Stimulated activated naive CD4-positive, alpha-beta T cell (primary cell): Measurements from ENCODE around the gene HS3ST5.
"Not testable (repeated sequence)": the region's sequence is repeated elsewhere in the genome, so short reads cannot be mapped to it uniquely, and the experiment has no call there.

Experiments
- DNase-seq, 6 experiments: peaks; one replicate each; lab custom pipeline; 2025; lab: John Stamatoyannopoulos, UW

HS3ST5 gene

DNA sequence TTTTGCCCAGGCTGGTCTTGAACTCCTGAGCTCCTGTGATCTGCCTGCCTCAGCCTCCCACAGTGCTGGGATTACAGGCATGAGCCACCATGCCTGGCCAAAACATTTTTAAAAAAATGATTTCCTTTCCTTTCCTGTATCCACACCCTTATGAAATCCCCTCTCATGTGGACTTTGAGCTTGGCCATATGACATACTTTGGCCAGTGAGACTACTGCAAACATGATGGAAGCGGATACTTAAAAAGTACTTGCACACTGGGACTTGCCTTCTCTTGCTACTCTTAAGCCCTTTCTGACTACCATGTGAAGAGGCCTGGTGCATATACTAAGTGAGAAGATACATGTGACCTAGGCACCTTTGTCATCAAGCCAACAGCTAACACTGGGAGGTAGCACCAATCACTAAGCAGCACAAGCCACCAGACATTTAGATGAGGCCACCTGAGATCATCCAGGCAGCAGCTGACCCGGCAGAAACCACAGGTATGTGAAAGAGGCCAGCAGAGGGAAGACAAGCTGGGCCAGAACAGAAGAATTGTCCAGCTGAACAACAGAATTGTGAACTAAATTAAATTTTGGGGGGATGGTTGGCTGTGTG is 293.4 kb downstream of the HS3ST5 start:
- DNase-seq, result no peak

DNA sequence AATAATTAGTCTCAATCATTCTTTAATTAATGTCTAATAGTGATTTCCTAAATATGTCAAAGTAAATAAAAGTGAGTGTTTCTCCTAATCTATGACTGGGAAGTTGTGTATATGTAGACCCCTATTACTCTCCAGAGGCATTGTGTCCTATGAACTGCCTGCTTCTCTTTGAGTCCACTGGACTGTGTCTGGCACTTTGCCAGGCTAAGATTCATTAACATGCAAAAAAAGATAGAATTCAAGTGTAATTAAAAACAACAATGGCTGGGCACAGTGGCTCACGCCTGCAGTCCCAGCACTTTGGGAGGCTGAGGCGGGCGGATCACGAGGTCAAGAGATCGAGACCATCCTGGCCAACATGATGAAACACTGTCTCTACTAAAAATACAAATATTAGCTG is 298.3 kb downstream of the HS3ST5 start:
- not testable (repeated sequence) for DNase-seq

DNA sequence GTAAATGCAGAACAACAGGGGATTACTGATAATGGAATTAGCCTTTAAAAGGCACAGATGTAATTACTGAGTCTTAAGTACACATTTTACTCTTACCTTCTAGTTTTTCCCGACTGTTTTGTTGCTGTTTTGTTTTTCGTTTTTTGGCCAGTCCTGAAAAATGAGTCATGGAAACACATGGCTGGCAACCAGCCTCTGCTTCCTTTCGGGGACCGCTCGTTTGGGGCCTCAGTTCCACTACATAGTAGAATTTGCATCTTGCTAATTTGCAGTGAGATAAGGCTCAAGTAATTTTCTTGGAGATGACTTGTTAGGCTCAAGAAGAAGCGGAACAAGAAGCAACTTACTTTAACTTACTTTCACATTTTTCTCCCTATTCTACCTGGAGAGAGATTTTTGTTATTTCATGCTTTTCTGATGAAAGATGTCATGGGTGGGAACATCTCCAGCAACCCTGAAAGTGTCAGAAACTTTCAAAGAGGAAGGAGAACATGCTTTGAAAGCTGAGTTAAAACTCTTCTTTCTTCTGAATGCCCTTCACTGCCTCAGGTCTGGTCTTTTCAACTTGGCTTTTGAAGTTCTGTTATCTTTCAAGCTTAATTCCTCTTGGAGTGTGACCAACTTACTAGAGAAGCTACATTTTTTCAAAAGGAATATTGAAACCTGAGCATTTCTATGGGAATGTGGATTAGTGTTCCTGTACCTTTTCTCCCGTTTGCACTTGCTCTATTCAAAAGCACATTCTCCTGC is 300.4 kb downstream of the HS3ST5 start:
- no peak for DNase-seq

DNA sequence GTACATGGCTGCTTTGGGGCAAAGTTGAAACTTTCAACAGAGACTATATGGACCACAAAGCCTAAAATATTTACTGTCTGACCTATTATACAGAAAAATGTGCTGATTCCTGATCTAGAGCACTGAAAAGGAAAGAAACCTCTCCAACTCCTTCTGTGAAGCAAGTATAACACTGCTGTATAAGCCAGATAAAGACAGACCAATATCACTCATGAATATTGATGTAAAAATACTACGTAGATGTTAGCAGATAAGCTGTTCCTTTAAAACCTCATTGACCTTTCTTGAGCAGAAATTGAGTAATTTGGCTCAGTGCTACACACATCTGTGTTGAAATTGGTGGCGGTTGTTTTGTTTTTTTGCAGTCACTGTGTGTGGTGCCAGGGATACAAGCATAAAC is 302.0 kb downstream of the HS3ST5 start:
- no peak for DNase-seq

DNA sequence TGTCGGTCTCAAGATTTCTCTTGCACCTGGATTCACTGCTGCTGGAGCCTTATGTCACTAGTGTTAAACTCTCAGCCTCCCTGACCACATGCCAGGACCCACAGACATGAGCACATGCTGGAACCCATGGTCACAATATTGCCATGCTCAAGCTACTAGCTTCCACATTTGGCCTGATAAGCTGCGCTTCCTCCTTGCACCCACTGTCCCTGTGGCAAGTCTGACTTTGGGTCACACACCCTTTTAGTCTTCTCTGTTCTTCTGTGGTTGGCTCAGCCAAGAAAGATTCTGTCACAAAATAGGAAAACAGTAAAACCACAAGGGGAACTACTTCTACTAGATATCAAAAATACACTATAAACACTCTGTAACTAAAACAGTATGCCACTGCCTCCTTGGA is 303.0 kb downstream of the HS3ST5 start:
- no peak for DNase-seq

DNA sequence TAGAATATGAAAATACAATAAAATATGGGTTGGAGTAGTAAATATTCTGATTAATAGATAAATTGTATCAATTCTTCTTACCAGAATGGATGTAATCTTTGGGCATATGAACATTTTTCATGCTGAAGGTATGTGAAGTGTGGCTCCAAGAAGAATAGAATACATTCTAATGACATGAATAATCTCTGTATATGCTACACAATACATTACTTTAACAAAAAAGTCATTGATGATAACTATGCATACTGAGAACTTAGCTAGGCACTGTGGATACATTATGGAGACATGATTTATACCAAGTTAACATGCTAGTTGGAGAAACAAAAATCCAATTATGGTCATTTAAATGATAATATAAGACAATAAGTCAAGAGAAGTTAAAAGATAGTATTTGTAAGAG is 309.2 kb downstream of the HS3ST5 start:
- DNase-seq, result no peak

DNA sequence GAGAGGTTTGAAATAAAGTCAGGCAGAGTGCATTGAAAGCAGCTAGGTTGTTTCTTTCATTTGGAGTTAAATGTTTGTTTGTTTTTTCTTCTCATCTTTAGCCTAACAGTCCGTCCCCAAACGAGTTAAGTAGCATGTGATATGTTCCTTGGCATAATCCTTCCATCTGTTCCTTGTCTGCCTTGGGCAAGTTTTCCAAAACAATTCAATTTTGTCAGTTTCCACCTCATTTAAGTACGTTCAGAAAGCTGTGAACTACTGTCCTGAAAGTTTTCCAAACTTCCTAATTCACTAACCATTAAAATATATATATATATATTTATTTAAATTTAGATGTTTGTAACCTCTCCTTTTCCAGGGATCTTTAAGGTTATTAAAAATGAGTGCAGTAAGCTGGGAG is 310.1 kb downstream of the HS3ST5 start:
- DNase-seq, result no peak

DNA sequence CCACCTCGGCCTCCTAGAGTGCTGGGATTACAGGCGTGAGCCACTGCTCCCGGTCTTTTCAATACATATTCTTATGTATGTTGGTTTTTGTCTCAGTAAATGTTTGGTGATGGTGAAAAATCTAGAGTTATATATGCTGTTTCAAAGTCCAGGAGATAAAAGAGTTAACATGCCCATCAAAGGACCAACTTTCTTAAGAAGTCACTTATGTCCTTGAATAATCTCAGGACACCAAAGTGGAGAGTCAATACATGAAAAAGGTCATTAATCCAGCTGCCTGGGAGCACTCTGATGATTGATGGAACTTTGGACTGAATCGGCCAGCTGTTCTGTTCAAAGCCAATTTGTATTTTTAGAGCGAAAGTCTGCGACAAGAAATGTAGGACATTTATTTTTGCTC is 312.1 kb downstream of the HS3ST5 start:
- no peak for DNase-seq

DNA sequence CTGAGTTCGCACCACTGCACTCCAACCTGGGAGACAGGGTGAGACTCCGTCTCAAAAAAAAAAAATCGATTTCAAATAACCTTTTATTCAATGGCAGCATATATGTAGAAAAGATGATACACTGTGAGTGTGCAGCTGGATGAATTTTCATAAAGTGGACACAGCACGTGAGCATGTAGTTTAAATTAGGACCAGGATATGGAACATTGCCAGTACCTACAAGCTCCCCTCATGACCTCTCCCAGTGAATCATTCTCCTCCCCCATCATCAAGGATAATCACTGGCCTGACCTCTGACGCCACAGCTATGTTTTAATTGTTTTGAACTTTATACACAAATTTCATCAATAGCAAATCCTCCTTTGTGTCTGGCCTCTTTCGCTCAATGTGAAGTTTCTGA is 318.1 kb downstream of the HS3ST5 start:
- no peak for DNase-seq

DNA sequence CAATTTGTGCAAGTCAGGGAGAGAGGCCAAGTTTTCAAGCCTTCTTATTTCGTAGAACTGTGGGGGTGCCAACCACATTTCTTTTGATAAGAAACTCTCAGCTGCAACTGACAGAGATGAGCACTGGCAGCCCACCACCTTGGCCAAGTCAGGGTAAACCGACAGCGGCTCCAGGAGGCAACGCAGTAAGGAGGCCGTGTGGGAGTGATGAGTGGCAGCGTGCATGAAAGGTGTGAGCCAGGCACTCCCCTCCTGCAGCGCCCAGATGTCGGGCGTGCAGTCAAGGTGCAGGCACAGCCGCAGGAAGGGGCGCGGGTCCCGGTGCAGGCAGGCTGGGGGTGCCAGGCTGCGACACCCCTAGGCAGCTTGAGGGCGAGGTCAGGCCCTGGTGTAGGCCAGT is 322.6 kb downstream of the HS3ST5 start:
- DNase-seq, result no peak

DNA sequence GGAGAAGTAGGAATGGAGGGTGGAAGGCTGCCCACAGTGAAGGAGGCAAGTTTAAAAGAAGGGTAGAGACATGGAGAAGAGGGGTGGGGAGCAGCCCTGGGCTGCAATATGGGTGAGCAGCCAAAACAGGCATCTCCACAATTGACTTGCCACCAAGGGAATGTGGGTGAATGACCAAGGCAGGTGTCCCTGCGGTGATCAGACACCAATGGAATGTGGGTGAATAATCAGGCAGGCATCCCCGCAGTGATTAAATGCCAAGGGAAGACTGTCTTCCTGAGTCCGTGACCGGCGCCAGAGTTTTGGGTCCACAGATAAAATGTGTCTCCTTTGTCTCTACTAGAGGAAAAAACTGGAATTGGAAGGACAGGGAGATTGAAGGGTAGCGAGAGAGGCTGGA is 325.7 kb downstream of the HS3ST5 start:
- not testable (repeated sequence) for DNase-seq

DNA sequence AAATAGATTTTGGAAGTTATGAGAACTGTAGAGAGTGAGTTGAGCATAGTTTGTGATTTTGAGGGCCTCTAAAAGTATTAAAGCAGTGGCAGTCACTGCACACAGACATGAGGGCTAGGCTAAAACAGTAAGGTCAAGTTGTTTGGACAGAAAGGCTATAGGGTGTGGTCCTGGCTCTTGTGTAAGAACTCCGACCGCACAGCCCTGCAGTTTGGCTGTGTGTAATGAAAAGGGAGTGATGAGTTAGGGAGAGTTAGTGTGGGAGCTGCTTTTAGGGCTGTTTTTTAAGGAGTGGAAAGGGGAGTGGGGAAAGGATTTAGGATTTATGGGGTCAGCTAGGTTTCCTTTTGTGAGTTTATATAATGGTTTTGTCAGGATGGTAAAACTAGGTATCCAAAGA is 328.7 kb downstream of the HS3ST5 start:
- not testable (repeated sequence) for DNase-seq

DNA sequence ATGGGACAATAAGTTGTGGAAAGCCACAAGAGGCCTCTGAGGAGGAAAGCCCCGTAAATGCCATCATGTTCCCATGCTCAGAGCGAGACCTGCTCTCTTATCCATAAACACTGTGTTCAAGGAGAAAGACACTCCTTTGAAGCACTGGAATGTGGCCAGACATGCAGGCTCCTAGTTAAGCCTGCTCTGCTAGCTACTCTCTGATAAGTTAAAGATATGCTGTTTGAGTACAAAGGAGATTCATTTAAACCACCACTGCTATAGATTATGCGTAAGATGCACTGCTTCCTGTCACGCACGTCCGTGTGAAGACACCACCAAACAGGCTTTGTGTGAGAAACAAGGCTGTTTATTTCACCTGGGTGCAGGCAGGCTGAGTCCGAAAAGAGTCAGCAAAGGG is 331.3 kb downstream of the HS3ST5 start:
- DNase-seq, result peak in 2 of 6 experiments; percentile 9 to 10

DNA sequence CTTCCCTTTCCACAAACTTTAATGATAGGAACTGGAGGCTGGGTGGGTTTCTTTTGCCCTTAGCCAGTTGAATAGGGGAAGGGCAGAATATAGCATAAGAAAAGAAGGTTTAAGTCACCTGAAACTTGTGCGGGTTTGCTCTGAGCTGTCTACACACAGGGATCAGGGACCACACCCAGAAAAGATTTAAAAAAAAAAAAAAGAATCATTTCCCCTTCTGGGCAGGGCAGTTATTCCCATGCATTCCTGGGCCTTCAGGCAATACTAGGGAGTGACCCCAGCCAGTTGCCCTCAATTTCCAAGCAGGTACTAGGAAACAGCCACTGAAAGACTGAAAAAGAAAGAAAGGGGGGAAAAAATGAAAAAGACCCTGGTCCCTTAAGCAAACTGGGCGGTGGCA is 332.3 kb downstream of the HS3ST5 start:
- no peak for DNase-seq

DNA sequence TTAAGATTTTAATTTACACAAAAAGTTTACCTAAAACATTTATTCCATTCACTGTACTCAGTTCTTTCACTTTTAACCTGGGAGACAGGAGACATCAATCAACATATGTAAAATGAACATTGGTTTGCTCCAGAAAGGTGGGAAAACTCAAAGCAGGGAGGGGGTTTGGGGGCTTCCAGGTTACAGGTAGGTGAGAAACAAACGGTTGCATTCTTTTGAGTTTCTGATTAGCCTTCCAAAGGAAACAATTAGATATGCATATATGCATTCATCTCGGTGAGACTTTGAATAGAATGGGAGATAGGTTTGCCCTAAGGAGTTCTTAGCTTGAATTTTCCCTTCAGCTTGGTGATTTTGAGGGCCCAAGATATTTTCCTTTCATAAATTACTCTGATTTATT is 333.6 kb downstream of the HS3ST5 start:
- DNase-seq, result no peak

DNA sequence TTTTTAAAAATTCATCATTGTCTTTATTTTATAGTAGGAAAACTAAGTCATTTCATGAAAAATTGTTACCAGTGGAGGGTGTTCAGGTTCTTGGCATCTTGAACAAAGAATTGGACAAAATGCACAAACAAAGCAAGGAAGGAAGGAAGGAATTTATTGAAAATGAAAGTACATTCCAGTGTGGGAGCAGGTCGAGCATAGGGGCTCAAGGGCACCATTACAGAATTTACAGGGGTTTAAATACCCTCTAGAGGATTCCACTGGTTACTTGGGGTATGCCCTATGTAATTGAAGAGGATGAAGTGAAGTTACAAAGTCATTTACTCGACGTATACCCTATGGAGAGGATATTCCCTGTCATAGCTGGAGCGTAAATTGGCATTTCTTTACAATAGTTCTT is 334.5 kb downstream of the HS3ST5 start:
- DNase-seq, result no peak

DNA sequence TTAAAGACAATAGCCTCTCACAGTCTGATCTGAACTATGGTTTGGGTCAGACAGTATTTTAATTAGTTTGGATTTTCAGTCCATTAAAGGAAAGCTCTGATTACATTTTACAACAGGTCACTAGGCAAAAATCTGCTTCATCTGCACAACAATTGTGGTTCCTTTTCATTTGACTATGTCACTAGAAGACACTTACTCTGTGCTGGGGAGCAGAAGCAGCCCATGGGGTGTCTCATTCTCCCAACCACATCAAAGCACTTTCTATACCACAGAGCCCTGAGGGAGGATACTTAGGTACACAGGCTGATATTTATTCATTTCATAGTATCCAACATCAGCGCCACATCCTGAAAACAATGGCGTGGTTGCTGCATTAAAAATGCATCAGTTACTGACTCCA is 335.3 kb downstream of the HS3ST5 start:
- DNase-seq, result peak in 1 of 6 experiments; percentile 11
